Body of pancreas (tissue), 4 donors: ENCODE results near the gene FNDC3B. TPM values are rescaled to one million over a fixed set of nuclear protein-coding genes. Genes with fewer than 3 reads are reported as not detected.

Experiments used
- ATAC-seq: fragments of 150-250 bp; one replicate; pipeline ENCODE4 v1.9.1; 2016
- DNase-seq, 4 donors: peaks; one replicate each; pipeline ENCODE4 v3.0.0-alpha.2; 2019
- H3K27ac ChIP-seq, 4 donors: fragments of 200-600 bp; sonication (generic); 1 replicate in 3 of 4; 2 replicates in 1 of 4; pipeline versions ENCODE4 v1.5.1 to v1.6.1; 2016 to 2019; ENCODE audit warnings: mild to moderate bottlenecking in 1 of 4, mixed read lengths in 1 of 4, moderate library complexity in 1 of 4
- H3K27me3 ChIP-seq, 2 donors: fragments of 200-600 bp; sonication (generic); one replicate each; pipeline ENCODE4 v1.6.0; 2016; ENCODE audit warnings: mild to moderate bottlenecking in 1 of 2
- H3K36me3 ChIP-seq, 2 donors: fragments of 200-600 bp; sonication (generic); replicated peaks in 1 of 2; 2 replicates each; pipeline ENCODE4 v1.5.1; 2016; ENCODE audit warnings: low read depth in 2 of 2; ENCODE audit not compliant: insufficient read depth in 1 of 2
- H3K4me1 ChIP-seq: fragments of 200-600 bp; sonication (generic); one replicate; pipeline ENCODE4 v1.6.0; 2016
- H3K4me3 ChIP-seq, 2 donors: fragments of 200-600 bp; sonication (generic); 1 replicate in 1 of 2; 2 replicates in 1 of 2; pipeline ENCODE4 v1.5.1; 2016 to 2019
- H3K9me3 ChIP-seq, 3 donors: fragments of 200-600 bp; sonication (generic); 1 replicate in 2 of 3; 2 replicates in 1 of 3; pipeline ENCODE4 v1.5.1; 2016
- POLR2A ChIP-seq, 3 donors: fragments of 450-650 bp; IDR thresholded peaks; one replicate each; pipeline ENCODE4 v1.6.1; 2016; ENCODE audit warnings: antibody characterized with exemption in 3 of 3, mild to moderate bottlenecking in 2 of 3
- WGBS, 2 donors: methylation state at CpG; one replicate each; pipeline ENCODE4 v1.1.5; 2017; 5-methylcytosine and 5-hydroxymethylcytosine counted together
- intact Hi-C: fragments of 100-400 bp; cut with DNase I; formaldehyde crosslinking; loops from one replicate; pipeline ENCODE4 v1.15.1; 2023
- total RNA-seq, 2 donors: library from RNA; depleted of rRNA; stranded (reverse); fragments of >200 nt; gene quantifications; one replicate each; pipeline ENCODE4 v1.1.0, GENCODE V29; 2016
- TF ChIP-seq, protein P1 (sequence below), 7 experiments: fragments of 450-650 bp in 4 of 7; fragments of 200-600 bp in 3 of 7; sonication (generic) in 3 of 7; IDR thresholded peaks; one replicate each; pipeline ENCODE4 v1.5.1; 2016 to 2019; ENCODE audit warnings: antibody characterized with exemption in 7 of 7

FNDC3B gene
- total RNA-seq, 2 donors from 2014 or later: 64.3 to 86.0 TPM

DNA sequence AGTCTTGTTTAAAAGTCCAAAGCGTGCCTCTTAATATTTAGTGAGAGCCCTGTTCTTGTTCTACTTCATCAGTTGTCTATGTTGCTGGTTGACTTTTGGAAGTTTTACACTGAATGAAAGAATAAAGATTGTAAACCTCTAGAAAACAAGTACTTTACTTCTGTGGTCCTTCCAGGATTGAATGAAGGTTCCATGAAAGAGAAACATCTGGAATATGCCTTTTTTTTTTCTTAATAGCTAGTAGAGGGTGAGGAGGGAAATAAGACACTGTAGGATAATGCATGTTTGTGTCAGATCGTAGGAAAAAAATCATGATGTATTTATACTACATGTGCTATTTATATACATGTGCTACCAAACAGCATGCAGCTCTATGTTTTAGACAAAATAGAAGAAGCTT is 205.9 kb downstream of the FNDC3B start:
- ATAC-seq (no peak), DNase-seq (no peak)
- Histone ChIP-seq H3K9me3 (peaks cover 0 to 5% (median 0%) of the 10 kb centered on the region in 3 donors), H3K4me1 (peaks cover 18% of the 10 kb centered on the region), H3K27me3 (no peaks in the 10 kb centered on the region), H3K36me3 (peaks cover 0 to 3% of the 10 kb centered on the region in 2 donors), H3K27ac (no peak overlapping the region), H3K4me3 (no peak overlapping the region)
- 70 to 77% methylated on average over 2 of the region's 2 CpGs for WGBS, 2 donors
- intact Hi-C loops: no loop called here
- TF ChIP-seq, protein P1, sequence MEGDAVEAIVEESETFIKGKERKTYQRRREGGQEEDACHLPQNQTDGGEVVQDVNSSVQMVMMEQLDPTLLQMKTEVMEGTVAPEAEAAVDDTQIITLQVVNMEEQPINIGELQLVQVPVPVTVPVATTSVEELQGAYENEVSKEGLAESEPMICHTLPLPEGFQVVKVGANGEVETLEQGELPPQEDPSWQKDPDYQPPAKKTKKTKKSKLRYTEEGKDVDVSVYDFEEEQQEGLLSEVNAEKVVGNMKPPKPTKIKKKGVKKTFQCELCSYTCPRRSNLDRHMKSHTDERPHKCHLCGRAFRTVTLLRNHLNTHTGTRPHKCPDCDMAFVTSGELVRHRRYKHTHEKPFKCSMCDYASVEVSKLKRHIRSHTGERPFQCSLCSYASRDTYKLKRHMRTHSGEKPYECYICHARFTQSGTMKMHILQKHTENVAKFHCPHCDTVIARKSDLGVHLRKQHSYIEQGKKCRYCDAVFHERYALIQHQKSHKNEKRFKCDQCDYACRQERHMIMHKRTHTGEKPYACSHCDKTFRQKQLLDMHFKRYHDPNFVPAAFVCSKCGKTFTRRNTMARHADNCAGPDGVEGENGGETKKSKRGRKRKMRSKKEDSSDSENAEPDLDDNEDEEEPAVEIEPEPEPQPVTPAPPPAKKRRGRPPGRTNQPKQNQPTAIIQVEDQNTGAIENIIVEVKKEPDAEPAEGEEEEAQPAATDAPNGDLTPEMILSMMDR (IDR thresholded peaks at IDR 0.05): no peak
- TF ChIP-seq POLR2A (IDR thresholded peaks at IDR 0.05): no peak

DNA sequence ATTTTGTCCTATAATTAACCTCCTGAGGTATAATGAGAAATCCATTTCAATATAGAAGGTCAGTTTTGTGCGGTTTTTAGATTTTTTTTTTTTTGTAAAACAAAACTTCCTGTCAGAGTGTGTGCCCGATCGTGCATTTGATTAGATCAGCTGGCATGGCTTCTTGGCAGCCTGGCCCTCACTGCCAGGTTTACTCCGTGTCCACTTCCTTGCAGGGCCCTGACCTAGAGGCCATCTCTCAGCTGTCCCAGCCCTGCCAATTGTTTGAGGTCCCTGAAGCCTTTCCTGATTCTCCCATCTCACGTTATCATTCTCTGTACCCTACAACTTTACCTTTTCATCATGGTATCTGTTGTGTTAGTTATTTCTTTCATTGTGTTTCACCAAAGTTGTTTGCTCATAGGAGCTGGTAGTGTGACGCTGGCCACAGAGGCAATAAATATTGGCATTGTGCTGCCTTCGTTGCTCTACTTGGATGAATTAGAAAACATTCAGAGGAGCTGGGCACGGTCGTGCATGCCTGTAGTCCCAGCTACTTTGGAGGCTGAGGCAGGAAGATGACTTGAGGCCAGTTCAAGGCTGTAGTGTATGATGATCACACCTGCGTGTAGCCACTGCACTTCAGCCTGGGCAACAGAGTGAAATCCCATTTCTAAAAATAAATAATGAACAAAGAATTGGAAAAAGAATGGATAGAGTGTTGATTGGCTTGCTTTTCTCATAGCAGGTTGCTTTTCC is 206.9 kb downstream of the FNDC3B start:
- intact Hi-C loops: no loop called here
- Histone ChIP-seq H3K27ac (peak overlapping the region in 1 of 4 donors; percentile 50), H3K4me1 (peaks cover 18% of the 10 kb centered on the region), H3K4me3 (no peak overlapping the region), H3K9me3 (peaks cover 0 to 5% (median 0%) of the 10 kb centered on the region in 3 donors), H3K36me3 (peaks cover 0 to 5% of the 10 kb centered on the region in 2 donors), H3K27me3 (no peaks in the 10 kb centered on the region)
- DNase-seq (peak; percentile 42 to 61 (median 54)), ATAC-seq (peak; percentile 70)
- 34 to 45% methylated on average over 10 of the region's 10 CpGs for WGBS, 2 donors
- no peak for TF ChIP-seq POLR2A (IDR thresholded peaks at IDR 0.05)
- TF ChIP-seq, protein P1 (IDR thresholded peaks at IDR 0.05): no peak

DNA sequence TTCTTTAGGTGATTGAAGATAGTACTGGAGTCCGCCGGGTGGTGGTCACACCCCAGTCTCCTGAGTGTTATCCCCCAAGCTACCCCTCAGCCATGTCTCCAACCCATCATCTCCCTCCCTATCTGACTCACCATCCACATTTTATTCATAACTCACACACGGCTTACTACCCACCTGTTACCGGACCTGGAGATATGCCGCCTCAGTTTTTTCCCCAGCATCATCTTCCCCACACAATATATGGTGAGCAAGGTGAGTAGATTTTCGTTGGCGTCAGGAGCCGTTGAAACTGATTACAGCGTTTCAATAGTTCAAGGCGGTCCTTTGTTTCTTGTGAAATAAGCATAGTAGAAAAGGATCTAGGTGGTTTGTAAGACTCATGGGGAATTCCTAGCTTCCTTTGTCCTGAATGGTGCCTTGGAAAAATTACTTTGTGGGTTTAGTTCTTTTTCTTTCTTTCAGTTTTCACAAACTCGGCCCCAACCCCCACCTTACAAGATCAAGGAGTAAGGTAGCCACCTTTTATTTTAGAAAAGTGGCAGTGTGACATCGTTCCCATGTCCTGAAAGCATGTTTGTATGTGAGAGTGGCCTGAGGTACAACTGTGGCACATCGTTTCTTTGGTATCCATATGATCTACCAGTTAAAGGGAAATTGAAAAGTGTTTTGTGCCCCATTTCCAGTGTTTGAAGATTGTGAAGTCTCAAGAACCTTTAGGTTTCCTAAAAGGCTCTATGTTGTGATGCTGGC is 208.3 kb downstream of the FNDC3B start:
- peaks cover 18% of the 10 kb centered on the region for H3K4me1 ChIP-seq
- intact Hi-C loops: no loop called here
- H3K9me3 ChIP-seq: no peaks in the 10 kb centered on the region
- no peaks in the 10 kb centered on the region for H3K27me3 ChIP-seq
- DNase-seq (no peak), ATAC-seq (no peak)
- H3K4me3 ChIP-seq: no peak overlapping the region
- 80 to 85% methylated on average over 13 of the region's 13 CpGs for whole genome bisulfite sequencing, 2 donors
- no peak overlapping the region for H3K27ac ChIP-seq
- H3K36me3 ChIP-seq: peaks cover 0 to 5% of the 10 kb centered on the region in 2 donors
- TF ChIP-seq POLR2A (IDR thresholded peaks at IDR 0.05): no peak
- TF ChIP-seq, protein P1 (IDR thresholded peaks at IDR 0.05): no peak

DNA sequence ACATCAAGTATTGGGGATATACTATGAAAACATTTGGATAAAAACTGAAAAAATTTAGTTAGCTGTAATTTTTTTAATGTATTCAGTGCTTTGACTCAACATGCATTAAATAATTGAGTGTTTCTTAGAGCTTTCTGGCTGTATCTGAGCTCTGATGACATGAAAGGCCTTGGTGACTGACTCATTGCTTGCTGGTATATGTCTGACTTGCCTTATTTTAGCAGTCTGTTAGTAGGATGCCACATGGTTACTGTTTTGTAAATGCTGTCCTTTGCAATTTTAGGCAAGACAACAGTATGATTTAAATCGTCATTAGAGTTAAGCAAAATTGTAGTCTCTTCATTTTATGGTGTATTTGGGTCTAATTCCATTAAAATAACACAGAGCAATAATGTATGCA is 209.7 kb downstream of the FNDC3B start:
- TF ChIP-seq, protein P1 (IDR thresholded peaks at IDR 0.05): no peak
- TF ChIP-seq POLR2A (IDR thresholded peaks at IDR 0.05): no peak
- 66 to 71% methylated on average over 1 of the region's 1 CpG for WGBS, 2 donors
- Histone ChIP-seq H3K4me1 (peaks cover 18% of the 10 kb centered on the region), H3K36me3 (peaks cover 0 to 5% of the 10 kb centered on the region in 2 donors), H3K27me3 (no peaks in the 10 kb centered on the region), H3K4me3 (no peak overlapping the region), H3K27ac (no peak overlapping the region), H3K9me3 (no peaks in the 10 kb centered on the region)
- intact Hi-C loops: no loop called here
- ATAC-seq: no peak
- DNase-seq: no peak
